NOMO-1 treated with dmso at 0.1 percent for 144 hours (cell line): Measurements from ENCODE around the gene MESP1.

Experiments
- DNase-seq: peaks from one replicate; lab custom pipeline; 2025; ENCODE audit not compliant: unreplicated experiment; lab: John Stamatoyannopoulos, UW

MESP1 gene

GRCh38 chr15:89732451-89733172 is 18.4 kb downstream of the MESP1 start:
- no peak for DNase-seq

GRCh38 chr15:89731275-89731674 is 19.8 kb downstream of the MESP1 start:
- no peak for DNase-seq

DNA sequence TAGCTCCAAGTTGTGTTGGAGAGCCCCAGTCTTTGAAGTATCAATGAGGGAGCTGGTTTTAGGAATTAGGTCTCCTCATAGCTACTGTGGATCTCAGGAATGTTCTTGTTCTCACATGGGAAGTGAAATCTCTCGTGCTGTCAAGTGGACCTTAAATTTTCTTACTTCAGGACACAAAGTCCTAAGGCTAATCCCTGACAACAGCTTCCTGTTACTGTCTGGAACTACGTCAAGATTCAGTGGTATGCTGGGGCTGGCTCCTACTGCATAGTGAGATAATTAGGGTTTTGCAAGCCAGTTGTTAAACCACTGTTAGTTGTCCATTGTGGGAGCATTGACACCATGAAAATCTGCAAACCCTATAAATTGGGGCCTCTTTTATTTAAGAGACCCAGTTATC is 22.8 kb downstream of the MESP1 start:
- no peak for DNase-seq

GRCh38 chr15:89725064-89725463 is 26.0 kb downstream of the MESP1 start:
- no peak for DNase-seq

DNA sequence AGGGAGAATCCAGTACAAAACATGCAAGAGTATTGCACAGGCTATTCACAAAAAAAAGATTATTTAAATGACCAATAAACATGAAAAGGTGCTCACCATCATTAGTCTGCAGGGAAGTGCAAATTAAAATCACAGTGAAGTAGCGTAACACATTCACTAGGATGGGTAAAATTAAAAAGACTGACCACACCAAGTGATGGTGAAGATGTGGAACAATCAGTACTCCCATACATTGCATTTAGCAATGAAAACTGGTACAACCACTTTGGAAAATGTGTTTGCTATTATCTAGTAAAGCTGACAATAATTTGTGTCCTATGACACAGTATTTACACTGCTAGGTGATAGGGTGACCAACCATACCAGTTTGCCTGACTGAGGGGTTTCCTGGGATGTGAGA is 26.4 kb downstream of the MESP1 start:
- DNase-seq = no peak

DNA sequence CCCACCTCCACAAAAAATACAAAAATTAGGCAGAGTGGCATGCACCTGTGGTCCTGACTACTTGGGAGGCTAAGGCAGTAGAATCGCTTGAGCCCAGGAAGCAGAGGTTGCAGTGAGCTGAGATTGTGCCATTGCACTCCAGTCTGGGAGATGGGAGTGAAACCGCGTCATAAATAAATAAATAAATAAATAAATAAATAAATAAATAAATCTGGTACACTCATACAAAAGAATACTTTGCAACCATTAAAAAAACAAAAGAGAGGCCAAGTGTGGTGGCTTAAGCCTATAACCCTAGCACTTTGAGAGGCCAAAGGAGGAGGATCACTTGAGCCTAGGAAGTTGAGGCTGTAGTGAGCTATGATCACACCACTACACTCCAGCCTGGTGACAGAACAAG is 28.0 kb downstream of the MESP1 start:
- no peak for DNase-seq

DNA sequence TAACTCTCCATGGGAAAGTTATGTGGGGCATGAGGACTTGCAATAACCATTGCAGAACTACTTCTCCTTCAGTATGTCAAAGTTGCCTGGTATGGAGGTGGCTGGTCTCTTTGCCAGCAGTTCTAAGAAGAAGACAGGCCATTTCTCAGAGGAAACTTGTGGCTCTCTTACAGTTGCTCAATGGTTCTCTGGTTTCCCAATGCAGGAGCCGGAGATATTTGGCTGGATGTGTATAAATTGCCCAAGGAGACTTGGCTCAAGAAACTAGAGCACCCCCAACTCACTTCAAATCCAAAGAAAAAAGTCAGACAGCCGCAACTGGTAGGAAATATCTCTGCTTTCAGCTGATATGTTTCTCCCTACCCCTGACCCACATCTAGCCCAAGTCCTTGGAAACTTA is 36.3 kb downstream of the MESP1 start:
- DNase-seq = no peak

DNA sequence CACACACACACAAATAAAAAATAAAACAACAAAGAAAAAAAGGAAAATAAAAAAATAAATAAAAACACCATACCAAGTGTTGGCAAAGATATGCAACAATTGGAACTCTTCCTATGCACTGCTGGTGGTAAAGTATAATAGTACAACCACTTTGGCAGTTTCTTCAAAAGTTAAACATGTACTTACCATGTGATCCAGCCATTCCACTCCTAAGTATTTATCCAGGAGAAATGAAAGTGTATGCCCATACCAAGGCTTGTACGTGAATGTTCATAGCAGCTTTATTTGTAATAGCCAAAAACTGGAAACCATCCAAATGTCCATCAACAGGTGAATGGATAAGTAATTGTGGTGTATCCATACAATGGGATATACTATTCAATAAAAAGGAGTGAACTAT is 43.5 kb downstream of the MESP1 start:
- no peak for DNase-seq

DNA sequence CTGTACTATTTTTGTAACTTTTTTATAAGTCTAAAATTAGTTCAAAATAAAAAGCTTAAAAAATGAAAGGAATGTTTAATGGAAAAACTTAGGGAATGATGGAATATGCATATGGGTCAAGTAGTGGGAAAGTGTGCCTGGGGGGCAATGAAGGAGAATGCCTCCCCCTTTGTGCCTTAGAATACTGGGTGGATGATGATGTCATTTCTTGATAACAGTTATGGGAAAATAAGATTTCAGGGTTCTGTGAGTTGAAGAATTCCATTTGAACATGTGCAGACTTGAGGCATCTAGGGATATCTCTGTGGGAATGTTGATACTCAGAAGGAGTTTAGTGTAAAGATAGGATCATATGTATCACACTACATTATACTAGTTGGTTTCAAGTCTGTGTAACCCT is 46.6 kb downstream of the MESP1 start:
- DNase-seq = no peak
